Neural cell (in vitro differentiated cells): Measurements from ENCODE around the gene BIVM. TPM values are rescaled to one million over a fixed set of nuclear protein-coding genes. Genes with fewer than 3 reads are reported as not detected.

Experiments used
- H2AFZ ChIP-seq: fragments of 200-600, 300-800 bp; sonication (generic), shearing (Covaris generic); 2 replicates; pipeline ENCODE4 v1.6.0; 2014; ENCODE audit warnings: low read depth, mild to moderate bottlenecking, antibody characterized with exemption, low read length, moderate library complexity
- H3F3A ChIP-seq: fragments of 200-600 bp; shearing (Covaris generic); 2 replicates; pipeline ENCODE4 v1.6.1; 2016; ENCODE audit warnings: mild to moderate bottlenecking, moderate library complexity, mixed read lengths, antibody characterized with exemption, low read length; ENCODE audit not compliant: insufficient read depth, poor library complexity, severe bottlenecking
- H3K27ac ChIP-seq: fragments of 200-600, 300-800 bp; sonication (generic), shearing (Covaris generic); 2 replicates; pipeline ENCODE4 v1.5.1; 2014; ENCODE audit warnings: mild to moderate bottlenecking, low read length, moderate library complexity
- H3K27me3 ChIP-seq: fragments of 300-800, 200-600 bp; sonication (generic), shearing (Covaris generic); 2 replicates; pipeline ENCODE4 v1.6.0; 2014; ENCODE audit warnings: mild to moderate bottlenecking, low read depth, low read length, moderate library complexity; ENCODE audit not compliant: insufficient read depth
- H3K36me3 ChIP-seq: fragments of 300-800, 200-600 bp; sonication (generic), shearing (Covaris generic); 2 replicates; pipeline ENCODE4 v1.5.1; 2014; ENCODE audit warnings: mild to moderate bottlenecking, antibody characterized with exemption, low read length, moderate library complexity; ENCODE audit not compliant: insufficient read depth
- H3K4me2 ChIP-seq: fragments of 300-800, 200-600 bp; sonication (generic), shearing (Covaris generic); 2 replicates; pipeline ENCODE4 v1.6.0; 2014; ENCODE audit warnings: mild to moderate bottlenecking, low read length
- H3K4me3 ChIP-seq: fragments of 300-800, 200-600 bp; sonication (generic), shearing (Covaris generic); 2 replicates; pipeline ENCODE4 v1.5.1; 2014; ENCODE audit warnings: mild to moderate bottlenecking, low read length, moderate library complexity
- H3K79me2 ChIP-seq: fragments of 200-600 bp; shearing (Covaris generic); replicated peaks from 2 replicates; pipeline ENCODE4 v1.6.0; 2014; ENCODE audit warnings: mild to moderate bottlenecking, low read length, moderate library complexity; ENCODE audit not compliant: insufficient read depth
- H3K9ac ChIP-seq: fragments of 300-800, 200-600 bp; sonication (generic), shearing (Covaris generic); 2 replicates; pipeline ENCODE4 v1.6.1; 2016; ENCODE audit warnings: mild to moderate bottlenecking, low read length, mixed read lengths
- H3K9me2 ChIP-seq: fragments of 200-600 bp; shearing (Covaris generic); 2 replicates; pipeline ENCODE4 v1.6.1; 2016; ENCODE audit warnings: mild to moderate bottlenecking, low read length, mixed read lengths; ENCODE audit not compliant: insufficient read depth
- H3K9me3 ChIP-seq: fragments of 200-600, 300-800 bp; sonication (generic), shearing (Covaris generic); 2 replicates; pipeline ENCODE4 v1.6.1; 2016; ENCODE audit warnings: mild to moderate bottlenecking, mixed run types, low read length, moderate library complexity, mixed read lengths
- H4K20me1 ChIP-seq: fragments of 200-600 bp; shearing (Covaris generic); 2 replicates; pipeline ENCODE4 v1.6.1; 2016; ENCODE audit warnings: mild to moderate bottlenecking, mixed run types; ENCODE audit not compliant: insufficient read depth
- EP300 ChIP-seq: fragments of 450-650 bp; conservative IDR thresholded peaks from 2 replicates; pipeline ENCODE4 v1.6.1; 2014; ENCODE audit warnings: antibody characterized with exemption, mild to moderate bottlenecking, moderate library complexity; ENCODE audit not compliant: poor library complexity, severe bottlenecking
- EZH2 ChIP-seq: fragments of 200-600, 300-800 bp; shearing (Covaris generic), sonication (generic); IDR thresholded peaks from 2 replicates; pipeline ENCODE4 v1.6.1; 2014; ENCODE audit warnings: antibody characterized with exemption, low read length, borderline replicate concordance, mild to moderate bottlenecking; ENCODE audit not compliant: insufficient read depth, poor library complexity, severe bottlenecking
- MXI1 ChIP-seq: fragments of 450-650 bp; conservative IDR thresholded peaks from 2 replicates; pipeline ENCODE4 v1.6.1; 2014; ENCODE audit warnings: antibody characterized with exemption, mild to moderate bottlenecking; ENCODE audit not compliant: poor library complexity, severe bottlenecking
- RAD21 ChIP-seq: fragments of 450-650 bp; conservative IDR thresholded peaks from 2 replicates; pipeline ENCODE4 v1.6.1; 2014; ENCODE audit warnings: antibody characterized with exemption, mild to moderate bottlenecking, moderate library complexity
- REST ChIP-seq: IDR thresholded peaks from 2 replicates; pipeline ENCODE4 v1.6.1; 2012; ENCODE audit warnings: borderline replicate concordance
- TAF1 ChIP-seq: IDR thresholded peaks from 2 replicates; pipeline ENCODE4 v1.6.1; 2012; ENCODE audit warnings: low read depth
- polyA plus RNA-seq: library from polyadenylated mRNA; depleted of rRNA; stranded (reverse); fragments of >200 nt; gene quantifications from 2 replicates; pipeline ENCODE4 v1.2.3, GENCODE V29; 2014
- TF ChIP-seq, protein P1 (sequence below): fragments of 450-650 bp; IDR thresholded peaks from 2 replicates; pipeline ENCODE4 v1.5.1; 2014; ENCODE audit warnings: antibody characterized with exemption, mild to moderate bottlenecking, moderate library complexity; ENCODE audit not compliant: poor library complexity, severe bottlenecking

The BIVM gene
- polyA plus RNA-seq, 1 donor from 2014 or later, result 60.7 TPM

DNA sequence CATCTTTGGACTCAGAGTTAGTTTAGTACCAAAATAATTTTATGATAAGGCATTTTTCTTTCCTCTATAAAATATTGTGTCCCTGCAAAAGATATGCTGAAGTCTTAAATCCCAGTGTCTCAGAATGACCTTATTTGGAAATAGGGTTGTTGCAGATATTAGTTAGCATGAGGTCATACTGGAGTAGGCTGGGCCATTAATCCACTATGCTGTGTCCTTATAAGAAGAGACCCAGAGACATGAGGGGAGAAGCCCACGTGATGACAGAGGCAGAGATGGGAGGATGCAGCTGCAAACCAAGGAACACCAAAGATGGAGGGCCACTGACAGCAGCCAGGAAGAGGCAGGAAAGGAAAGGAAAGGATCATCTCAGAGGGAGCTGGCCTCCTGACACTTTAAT is 6.5 kb upstream of the BIVM start:
- Histone ChIP-seq H3K27ac (no peak overlapping the region), H3K27me3 (no peaks in the 10 kb centered on the region), H3K9me2 (no peaks in the 10 kb centered on the region), H3F3A (no peaks in the 10 kb centered on the region), H3K4me2 (no peak overlapping the region), H3K79me2 (peaks cover 6% of the 10 kb centered on the region), H2AFZ (no peak overlapping the region), H3K9ac (no peak overlapping the region), H4K20me1 (no peaks in the 10 kb centered on the region), H3K4me3 (no peak overlapping the region), H3K36me3 (no peaks in the 10 kb centered on the region), H3K9me3 (no peaks in the 10 kb centered on the region)
- TF ChIP-seq TAF1 (no peak), RAD21 (no peak), EP300 (no peak), EZH2 (no peak)
- TF ChIP-seq, protein P1, sequence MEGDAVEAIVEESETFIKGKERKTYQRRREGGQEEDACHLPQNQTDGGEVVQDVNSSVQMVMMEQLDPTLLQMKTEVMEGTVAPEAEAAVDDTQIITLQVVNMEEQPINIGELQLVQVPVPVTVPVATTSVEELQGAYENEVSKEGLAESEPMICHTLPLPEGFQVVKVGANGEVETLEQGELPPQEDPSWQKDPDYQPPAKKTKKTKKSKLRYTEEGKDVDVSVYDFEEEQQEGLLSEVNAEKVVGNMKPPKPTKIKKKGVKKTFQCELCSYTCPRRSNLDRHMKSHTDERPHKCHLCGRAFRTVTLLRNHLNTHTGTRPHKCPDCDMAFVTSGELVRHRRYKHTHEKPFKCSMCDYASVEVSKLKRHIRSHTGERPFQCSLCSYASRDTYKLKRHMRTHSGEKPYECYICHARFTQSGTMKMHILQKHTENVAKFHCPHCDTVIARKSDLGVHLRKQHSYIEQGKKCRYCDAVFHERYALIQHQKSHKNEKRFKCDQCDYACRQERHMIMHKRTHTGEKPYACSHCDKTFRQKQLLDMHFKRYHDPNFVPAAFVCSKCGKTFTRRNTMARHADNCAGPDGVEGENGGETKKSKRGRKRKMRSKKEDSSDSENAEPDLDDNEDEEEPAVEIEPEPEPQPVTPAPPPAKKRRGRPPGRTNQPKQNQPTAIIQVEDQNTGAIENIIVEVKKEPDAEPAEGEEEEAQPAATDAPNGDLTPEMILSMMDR, result no peak

- Histone ChIP-seq H2AFZ (no peak overlapping the region), H3K4me2 (no peak overlapping the region), H3K4me3 (no peak overlapping the region), H3K27me3 (no peaks in the 10 kb centered on the region), H3K9ac (no peak overlapping the region), H3K9me3 (no peaks in the 10 kb centered on the region), H3K79me2 (peaks cover 12% of the 10 kb centered on the region), H3K9me2 (no peaks in the 10 kb centered on the region), H3K36me3 (no peaks in the 10 kb centered on the region), H3K27ac (no peak overlapping the region), H4K20me1 (no peaks in the 10 kb centered on the region), H3F3A (no peaks in the 10 kb centered on the region)
- no peak for TF ChIP-seq RAD21
- TF ChIP-seq EZH2, result no peak
- TF ChIP-seq TAF1, result no peak
- TF ChIP-seq REST, result no peak
- TF ChIP-seq EP300, result no peak
- no peak for TF ChIP-seq MXI1
Measured at GRCh38 chr13:102793611-102794355, 5.1 kb upstream of the BIVM start.
